ENCODE data around the gene EGFR.

The EGFR gene

GRCh38 chr7:55254242-55254595 lies 235.4 kb downstream of the EGFR start:
- ATAC-seq: no peak

GRCh38 chr7:55254596-55255495 lies 236.0 kb downstream of the EGFR start:
- peak; percentile 95 for ATAC-seq
- TF ChIP-seq GLIS3 (CRISPR knock-in tag; IDR thresholded peaks at IDR 0.05) (no peak), PATZ1 (CRISPR knock-in tag; IDR thresholded peaks at IDR 0.05; ENCODE audit: borderline replicate concordance) (no peak), BACH2 (CRISPR knock-in tag; IDR thresholded peaks at IDR 0.05; ENCODE audit: borderline replicate concordance) (no peak), ZNF565 (CRISPR knock-in tag; conservative IDR thresholded peaks at IDR 0.05; ENCODE audit: low read depth) (no peak), ISL1 (CRISPR knock-in tag; IDR thresholded peaks at IDR 0.05) (no peak), TOX (CRISPR knock-in tag; IDR thresholded peaks at IDR 0.05; ENCODE audit: borderline replicate concordance) (no peak), OSR1 (CRISPR knock-in tag; IDR thresholded peaks at IDR 0.05) (no peak), TCF4 (CRISPR knock-in tag; IDR thresholded peaks at IDR 0.05; ENCODE audit: borderline replicate concordance) (no peak), PPARA (CRISPR knock-in tag; IDR thresholded peaks at IDR 0.05; ENCODE audit: borderline replicate concordance) (no peak), POU6F1 (CRISPR knock-in tag; IDR thresholded peaks at IDR 0.05; ENCODE audit: borderline replicate concordance, low read depth) (no peak), ESRRG (CRISPR knock-in tag; IDR thresholded peaks at IDR 0.05) (no peak)

More at GRCh38 chr7:55254242-55254595, 235.4 kb downstream of the EGFR start:
- no peak for TF ChIP-seq OSR1 (CRISPR knock-in tag; IDR thresholded peaks at IDR 0.05)
- no peak for TF ChIP-seq ZNF8 (CRISPR knock-in tag; IDR thresholded peaks at IDR 0.05)
- TF ChIP-seq ESRRG (CRISPR knock-in tag; IDR thresholded peaks at IDR 0.05): no peak

GRCh38 chr7:55255496-55256445 lies 237.0 kb downstream of the EGFR start:
- peak; percentile 91 for ATAC-seq
- TF ChIP-seq CSRNP3 (CRISPR knock-in tag; IDR thresholded peaks at IDR 0.05) (no peak), ISL1 (CRISPR knock-in tag; IDR thresholded peaks at IDR 0.05) (no peak), ZC3H10 (CRISPR knock-in tag; IDR thresholded peaks at IDR 0.05) (no peak), PPARA (CRISPR knock-in tag; IDR thresholded peaks at IDR 0.05; ENCODE audit: borderline replicate concordance) (no peak), ZNF70 (CRISPR knock-in tag; IDR thresholded peaks at IDR 0.05) (no peak), TCF4 (CRISPR knock-in tag; IDR thresholded peaks at IDR 0.05; ENCODE audit: borderline replicate concordance) (no peak), ZFP3 (CRISPR knock-in tag; IDR thresholded peaks at IDR 0.05) (no peak), ZNF8 (CRISPR knock-in tag; IDR thresholded peaks at IDR 0.05) (no peak), TSHZ2 (CRISPR knock-in tag; IDR thresholded peaks at IDR 0.05) (no peak), ESRRG (CRISPR knock-in tag; IDR thresholded peaks at IDR 0.05) (no peak), SNAI2 (CRISPR knock-in tag; IDR thresholded peaks at IDR 0.05) (no peak), RARB (CRISPR knock-in tag; IDR thresholded peaks at IDR 0.05) (no peak)

All from SK-N-SH treated with all-trans-retinoic acid at 6 μM for 48 hours (cell line).